ENCODE data around the gene ITPA.

Gene ITPA

DNA sequence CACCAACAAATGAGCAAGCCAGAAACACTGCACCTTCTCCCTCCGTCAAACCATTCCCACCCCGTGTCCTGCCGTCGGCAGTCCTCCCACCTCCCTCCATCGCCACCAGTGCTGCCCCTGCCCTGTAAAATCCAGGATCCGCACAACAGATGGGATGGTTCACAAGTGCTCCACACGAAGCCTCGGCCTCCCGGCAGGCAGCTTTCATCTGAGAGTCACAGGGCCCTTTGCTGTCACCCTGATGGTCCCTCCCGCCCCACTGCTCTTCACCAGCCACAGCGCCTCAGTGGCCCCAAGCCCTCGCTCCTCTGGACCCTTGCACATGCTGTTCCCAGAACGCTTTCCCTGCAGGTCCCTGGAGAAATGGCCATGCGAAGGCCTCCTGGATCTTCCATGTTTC, 17.6 kb downstream of the ITPA start:
- TF ChIP-seq, protein P1, sequence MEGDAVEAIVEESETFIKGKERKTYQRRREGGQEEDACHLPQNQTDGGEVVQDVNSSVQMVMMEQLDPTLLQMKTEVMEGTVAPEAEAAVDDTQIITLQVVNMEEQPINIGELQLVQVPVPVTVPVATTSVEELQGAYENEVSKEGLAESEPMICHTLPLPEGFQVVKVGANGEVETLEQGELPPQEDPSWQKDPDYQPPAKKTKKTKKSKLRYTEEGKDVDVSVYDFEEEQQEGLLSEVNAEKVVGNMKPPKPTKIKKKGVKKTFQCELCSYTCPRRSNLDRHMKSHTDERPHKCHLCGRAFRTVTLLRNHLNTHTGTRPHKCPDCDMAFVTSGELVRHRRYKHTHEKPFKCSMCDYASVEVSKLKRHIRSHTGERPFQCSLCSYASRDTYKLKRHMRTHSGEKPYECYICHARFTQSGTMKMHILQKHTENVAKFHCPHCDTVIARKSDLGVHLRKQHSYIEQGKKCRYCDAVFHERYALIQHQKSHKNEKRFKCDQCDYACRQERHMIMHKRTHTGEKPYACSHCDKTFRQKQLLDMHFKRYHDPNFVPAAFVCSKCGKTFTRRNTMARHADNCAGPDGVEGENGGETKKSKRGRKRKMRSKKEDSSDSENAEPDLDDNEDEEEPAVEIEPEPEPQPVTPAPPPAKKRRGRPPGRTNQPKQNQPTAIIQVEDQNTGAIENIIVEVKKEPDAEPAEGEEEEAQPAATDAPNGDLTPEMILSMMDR (IDR thresholded peaks at IDR 0.05; ENCODE audit: insufficient read depth, low read length, missing control alignments), result no peak
- ChIA-PET POLR2A (no interaction called here), CTCF (interaction anchor here (1.3 to 1.8 kb wide), 3 partner anchors 8 to 17 kb away, joined by 4 to 10 read pairs (median 7); partner anchors contain the start of gene ITPA)
- no peak overlapping the region for H3K4me3 ChIP-seq (ENCODE audit: low read depth, low read length)
- DNase-seq (ENCODE audit: low read depth, low spot score), result no peak

DNA sequence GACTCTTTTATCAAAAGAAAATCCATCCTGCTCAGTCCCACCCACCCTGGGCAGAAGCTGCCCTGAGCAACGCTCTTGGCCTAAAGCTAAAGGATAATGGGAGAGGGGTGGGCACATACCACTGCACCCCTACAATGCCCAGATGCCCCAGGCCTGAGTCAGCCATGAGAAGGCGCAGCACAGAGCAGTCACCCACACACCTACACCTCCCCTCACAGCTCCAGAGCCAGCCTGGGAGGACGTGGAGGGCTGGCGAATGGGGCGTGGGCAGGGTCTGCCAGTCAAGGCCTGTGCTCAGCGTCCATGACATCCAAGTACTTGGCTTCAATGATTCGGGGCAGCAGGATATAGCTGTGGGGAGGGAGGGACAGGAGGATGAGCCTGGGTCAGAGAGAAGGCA, 18.2 kb downstream of the ITPA start:
- DNase-seq (ENCODE audit: low read depth, low spot score), result no peak
- H3K4me3 ChIP-seq (ENCODE audit: low read depth, low read length), result no peak overlapping the region
- CTCF ChIA-PET, result interaction anchor here (1.3 to 1.8 kb wide), 3 partner anchors 9 to 17 kb away, joined by 4 to 10 read pairs (median 7); partner anchors contain the start of gene ITPA
- POLR2A ChIA-PET, result interaction anchor here (0.7 kb wide), 1 partner anchor 20 kb away, joined by 3 read pairs; no protein-coding TSS in a partner anchor
- TF ChIP-seq, protein P1 (IDR thresholded peaks at IDR 0.05; ENCODE audit: insufficient read depth, low read length, missing control alignments), result no peak

DNA sequence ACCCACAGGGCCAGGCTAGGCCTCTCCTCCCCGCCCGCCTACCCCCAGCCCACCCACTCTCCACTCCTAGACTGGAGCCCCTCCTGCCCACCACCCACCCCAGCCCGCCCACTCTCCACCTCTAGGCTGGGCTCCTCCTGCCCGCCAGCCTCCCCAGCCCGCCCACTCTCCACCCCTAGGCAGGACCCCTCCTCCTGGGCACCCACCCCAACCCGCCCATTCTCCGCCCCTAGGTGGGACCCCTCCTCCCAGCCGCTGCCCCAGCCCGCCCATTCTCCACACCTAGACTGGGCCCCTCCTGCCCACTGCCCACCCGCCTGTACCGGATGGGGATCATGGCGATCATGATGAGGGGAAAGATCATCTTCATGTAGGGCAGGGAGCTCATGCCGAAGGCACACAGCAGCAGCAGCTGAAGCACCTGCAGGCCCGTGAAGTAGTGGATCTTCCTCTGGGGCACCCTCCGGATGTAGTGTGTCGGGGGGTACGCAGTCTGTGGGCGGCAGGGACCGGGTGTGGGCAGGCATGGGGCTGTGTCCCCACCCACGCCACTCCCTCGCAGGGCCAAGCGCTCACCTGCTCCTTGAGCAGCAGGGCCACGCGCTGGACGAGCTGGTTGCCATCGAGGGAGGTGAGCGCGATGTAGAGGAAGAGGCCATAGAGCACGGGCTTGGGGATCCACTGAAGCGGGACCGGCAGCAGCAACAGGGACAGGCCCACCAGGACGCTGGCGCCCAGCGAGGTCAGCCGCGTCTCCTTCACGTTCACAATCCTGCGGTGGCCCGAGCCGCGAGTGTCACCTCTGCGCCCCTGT, 18.8 kb downstream of the ITPA start:
- ChIA-PET POLR2A (interaction anchor here (0.7 kb wide), 1 partner anchor 19 kb away, joined by 3 read pairs; no protein-coding TSS in a partner anchor), CTCF (interaction anchor here (1.3 to 1.8 kb wide), 3 partner anchors 9 to 18 kb away, joined by 4 to 10 read pairs (median 7); partner anchors contain the start of gene ITPA)
- no peak for DNase-seq (ENCODE audit: low read depth, low spot score)
- TF ChIP-seq, protein P1 (IDR thresholded peaks at IDR 0.05; ENCODE audit: insufficient read depth, low read length, missing control alignments), result no peak
- no peak overlapping the region for H3K4me3 ChIP-seq (ENCODE audit: low read depth, low read length)

DNA sequence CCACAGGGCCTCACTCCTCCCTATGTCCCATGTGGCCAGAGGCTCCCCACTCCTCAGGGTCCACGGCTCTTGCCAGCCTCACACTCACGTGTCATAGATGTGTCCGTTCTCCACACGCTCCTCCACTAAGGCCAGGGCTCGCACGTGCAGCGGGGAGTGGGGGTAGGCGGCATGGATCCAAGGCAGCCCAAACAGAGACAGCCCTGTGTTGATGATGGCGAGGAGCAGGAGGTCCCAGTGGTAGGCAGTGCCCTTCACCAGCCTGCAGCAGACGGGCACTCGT, 19.4 kb downstream of the ITPA start:
- CTCF ChIA-PET, result interaction anchor here (1.7 to 1.8 kb wide), 2 partner anchors 10 to 11 kb away, joined by 7 to 10 read pairs; no protein-coding TSS in a partner anchor
- POLR2A ChIA-PET, result no interaction called here
- TF ChIP-seq, protein P1 (IDR thresholded peaks at IDR 0.05; ENCODE audit: insufficient read depth, low read length, missing control alignments), result no peak
- DNase-seq (ENCODE audit: low read depth, low spot score), result no peak
- no peak overlapping the region for H3K4me3 ChIP-seq (ENCODE audit: low read depth, low read length)

DNA sequence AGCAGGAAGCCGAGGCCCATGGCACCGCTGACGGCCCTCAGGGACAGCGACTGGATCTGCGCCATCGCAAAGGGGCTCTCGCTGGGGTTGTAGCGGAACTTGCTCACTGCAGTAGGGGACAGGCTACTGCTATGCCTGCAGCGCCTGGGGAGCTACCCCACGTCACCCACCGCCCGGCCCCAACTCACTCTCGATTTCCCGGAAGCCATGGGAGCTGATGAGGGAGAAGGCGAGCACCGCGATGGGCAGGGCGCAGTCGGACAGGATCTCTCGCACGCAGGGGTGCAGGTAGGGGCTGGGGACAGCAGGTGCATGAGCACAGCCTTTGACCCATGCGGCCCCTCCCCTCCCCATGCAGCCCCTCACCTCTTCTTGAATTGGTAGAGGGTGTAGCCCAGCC, 19.9 kb downstream of the ITPA start:
- CTCF ChIA-PET, result interaction anchor here (1.3 kb wide), 1 partner anchor 10 kb away, joined by 4 read pairs; no protein-coding TSS in a partner anchor
- DNase-seq (ENCODE audit: low read depth, low spot score), result no peak
- H3K4me3 ChIP-seq (ENCODE audit: low read depth, low read length), result no peak overlapping the region
- POLR2A ChIA-PET, result no interaction called here
- TF ChIP-seq, protein P1 (IDR thresholded peaks at IDR 0.05; ENCODE audit: insufficient read depth, low read length, missing control alignments), result no peak

DNA sequence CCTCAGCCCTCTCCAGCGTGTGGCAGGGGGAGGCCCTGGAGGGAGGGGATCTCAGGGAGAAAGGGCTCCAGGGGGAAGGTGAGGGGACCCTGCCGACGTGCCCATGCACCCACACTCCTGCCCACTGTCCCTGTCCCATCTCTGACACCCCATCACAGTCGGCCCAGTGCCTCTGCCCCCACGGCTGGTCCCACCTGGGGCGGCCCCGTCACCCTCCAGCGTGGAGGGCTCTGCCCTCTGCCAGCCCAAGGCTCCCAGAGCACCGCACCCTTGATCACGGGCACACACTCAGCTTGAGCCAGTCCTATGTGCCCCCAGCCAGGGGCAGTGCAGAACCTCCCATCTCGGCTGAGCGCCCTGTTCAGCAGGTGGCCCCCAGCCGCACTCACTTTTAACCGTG, 20.5 kb downstream of the ITPA start:
- TF ChIP-seq, protein P1 (IDR thresholded peaks at IDR 0.05; ENCODE audit: insufficient read depth, low read length, missing control alignments), result no peak
- no peak overlapping the region for H3K4me3 ChIP-seq (ENCODE audit: low read depth, low read length)
- no peak for DNase-seq (ENCODE audit: low read depth, low spot score)
- ChIA-PET CTCF (interaction anchor here (1.3 kb wide), 1 partner anchor 11 kb away, joined by 4 read pairs; no protein-coding TSS in a partner anchor), POLR2A (no interaction called here)
